Activated naive CD8-positive, alpha-beta T cell treated with anti-CD3 and anti-CD28 coated beads, Interleukin-2, amount 50 U/mL, for 24 hours (primary cell): ENCODE data around the gene ZFYVE28.

Experiments used
- ATAC-seq: fragments of 150-1000 bp; cut with Tn5 transposase; one replicate; pipeline ENCODE4 v1.10.0; 2021
- DNase-seq: peaks from one replicate; pipeline ENCODE4 v3.0.0; 2021
- H3K27ac Mint-ChIP-seq: one replicate; pipeline ENCODE4 v1.8.0; 2021; ENCODE audit warnings: mild to moderate bottlenecking, mixed read lengths
- H3K27me3 Mint-ChIP-seq: one replicate; pipeline ENCODE4 v1.8.0; 2021; ENCODE audit warnings: mixed read lengths
- H3K36me3 Mint-ChIP-seq: one replicate; pipeline ENCODE4 v1.8.0; 2021; ENCODE audit warnings: low read depth, mixed read lengths
- H3K4me1 Mint-ChIP-seq: one replicate; pipeline ENCODE4 v1.8.0; 2021; ENCODE audit warnings: mixed read lengths
- H3K4me3 Mint-ChIP-seq: one replicate; pipeline ENCODE4 v1.8.0; 2021; ENCODE audit warnings: mild to moderate bottlenecking, moderate library complexity, mixed read lengths
- H3K9me3 Mint-ChIP-seq: one replicate; pipeline ENCODE4 v1.8.0; 2021; ENCODE audit warnings: mixed read lengths

Gene ZFYVE28

DNA sequence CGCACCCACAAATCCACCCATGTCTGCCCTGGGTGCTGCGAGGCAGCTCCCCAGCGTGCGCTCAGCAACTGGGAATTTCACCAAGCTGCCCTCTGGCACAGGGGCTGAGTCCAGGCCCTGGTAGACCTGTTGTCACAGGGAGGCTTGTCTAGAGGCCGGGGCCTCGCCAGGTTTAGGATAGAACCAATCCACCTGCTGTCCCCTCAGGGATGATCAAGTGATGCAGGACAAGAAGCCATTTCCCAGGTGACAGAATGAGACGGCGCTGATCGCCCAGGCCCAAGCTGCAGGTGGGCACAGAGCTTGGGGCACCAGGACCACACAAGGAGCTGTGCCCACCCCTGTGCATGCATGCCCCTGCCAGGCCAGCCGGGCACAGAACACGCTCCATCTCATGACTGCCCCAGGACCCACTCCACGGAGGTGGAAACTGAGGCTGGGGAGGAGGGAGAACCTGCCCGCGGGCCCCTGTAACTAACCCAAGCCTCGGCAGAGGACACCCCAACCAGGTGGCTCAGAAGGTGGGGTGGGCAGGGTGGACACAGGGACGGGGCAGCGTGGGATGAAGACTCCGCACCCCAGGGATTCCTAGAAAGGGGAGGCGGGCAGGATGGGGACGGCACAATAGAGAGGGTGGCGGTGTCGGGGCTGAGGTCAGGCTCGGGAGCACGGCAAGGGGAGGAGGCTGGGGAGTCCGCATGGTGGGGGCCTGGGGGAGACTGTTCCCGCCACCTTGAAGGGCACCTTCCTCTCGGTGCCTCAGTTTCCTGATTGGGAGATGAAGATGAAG is 78.0 kb downstream of the ZFYVE28 start:
- Mint-ChIP-seq H3K9me3 (peaks cover 5% of the 10 kb centered on the region), H3K27me3 (no peaks in the 10 kb centered on the region), H3K4me1 (no peaks in the 10 kb centered on the region), H3K36me3 (peaks cover 3% of the 10 kb centered on the region), H3K4me3 (no peak overlapping the region), H3K27ac (no peak overlapping the region)
- DNase-seq (no peak), ATAC-seq (no peak)

DNA sequence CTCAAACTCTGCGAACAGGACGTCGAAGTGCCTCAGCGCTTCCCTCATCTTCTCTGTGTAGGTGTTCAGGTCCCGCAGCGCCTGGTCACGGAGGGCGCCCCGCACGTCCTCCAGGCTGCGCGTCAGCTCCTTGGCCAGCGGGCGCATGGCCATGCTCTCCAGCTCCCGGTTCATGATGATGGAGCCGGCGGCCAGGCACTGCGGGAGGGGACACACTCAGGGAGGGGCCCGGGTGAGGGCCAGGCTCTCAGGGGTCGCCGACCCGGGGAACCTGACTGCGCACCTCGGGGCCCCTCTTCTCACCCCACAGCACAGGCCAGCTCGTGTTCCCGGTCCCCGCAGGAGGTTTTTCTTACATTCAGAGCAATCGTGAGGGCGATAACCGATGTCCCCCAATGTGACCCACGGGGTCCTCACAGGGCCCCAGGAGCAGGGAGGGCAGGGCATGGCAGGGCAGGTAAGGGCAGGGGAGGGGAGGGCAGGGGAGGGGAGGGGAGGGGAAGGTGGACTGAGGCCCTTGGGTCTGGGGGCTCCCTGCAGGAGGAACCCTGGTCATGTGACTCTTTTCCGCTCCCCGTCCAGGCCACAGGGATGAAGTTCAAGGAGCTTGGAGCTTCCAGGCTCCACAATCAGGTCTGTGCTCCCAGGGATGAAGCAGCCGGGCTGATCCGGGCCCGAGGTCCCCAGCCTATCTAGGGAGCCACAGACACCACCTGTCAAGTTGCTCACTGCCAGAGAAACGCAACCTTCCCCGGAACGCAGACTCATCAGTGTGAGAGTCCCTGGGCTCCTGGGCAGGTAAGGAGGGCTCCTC is 78.8 kb downstream of the ZFYVE28 start:
- Mint-ChIP-seq H3K36me3 (no peaks in the 10 kb centered on the region), H3K9me3 (no peaks in the 10 kb centered on the region), H3K4me3 (no peak overlapping the region), H3K27me3 (no peaks in the 10 kb centered on the region), H3K27ac (no peak overlapping the region), H3K4me1 (no peaks in the 10 kb centered on the region)
- ATAC-seq (no peak), DNase-seq (no peak)

DNA sequence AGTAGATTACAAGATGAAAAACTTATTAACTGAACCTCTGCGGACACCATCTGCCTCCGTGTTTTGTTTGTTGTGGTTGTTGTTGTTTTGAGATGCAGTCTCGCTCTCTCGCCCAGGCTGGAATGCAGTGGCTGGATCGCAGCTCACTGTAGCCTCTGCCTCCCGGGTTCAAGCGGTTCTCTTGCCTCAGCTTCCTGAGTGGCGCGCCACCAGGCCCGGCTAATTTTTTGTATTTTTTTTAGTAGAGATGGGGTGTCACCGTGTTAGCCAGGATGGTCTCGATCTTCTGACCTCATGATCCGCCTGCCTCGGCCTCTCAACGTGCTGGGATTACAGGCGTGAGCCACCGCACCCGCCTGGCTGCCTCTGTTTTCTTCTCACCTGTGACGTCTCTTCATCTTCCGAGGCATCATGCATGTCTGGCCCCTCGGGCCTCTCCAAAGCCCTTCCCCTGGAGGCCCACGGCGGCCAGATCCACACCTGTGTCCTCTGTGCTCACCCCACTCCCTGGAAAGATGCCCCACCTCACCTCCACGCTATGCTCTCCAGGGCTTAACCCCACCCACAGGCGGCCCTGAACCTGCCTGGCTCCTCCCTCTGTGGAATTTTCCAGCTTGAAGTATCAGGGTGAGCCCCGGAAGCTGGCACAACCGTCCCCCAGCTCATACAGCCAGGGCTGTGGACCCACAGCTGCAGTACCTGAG is 79.5 kb downstream of the ZFYVE28 start:
- DNase-seq = no peak
- no peak for ATAC-seq
- no peak overlapping the region for H3K4me3 Mint-ChIP-seq
- no peaks in the 10 kb centered on the region for H3K36me3 Mint-ChIP-seq
- H3K27ac Mint-ChIP-seq = no peak overlapping the region
- no peaks in the 10 kb centered on the region for H3K9me3 Mint-ChIP-seq
- H3K27me3 Mint-ChIP-seq = no peaks in the 10 kb centered on the region
- no peaks in the 10 kb centered on the region for H3K4me1 Mint-ChIP-seq

DNA sequence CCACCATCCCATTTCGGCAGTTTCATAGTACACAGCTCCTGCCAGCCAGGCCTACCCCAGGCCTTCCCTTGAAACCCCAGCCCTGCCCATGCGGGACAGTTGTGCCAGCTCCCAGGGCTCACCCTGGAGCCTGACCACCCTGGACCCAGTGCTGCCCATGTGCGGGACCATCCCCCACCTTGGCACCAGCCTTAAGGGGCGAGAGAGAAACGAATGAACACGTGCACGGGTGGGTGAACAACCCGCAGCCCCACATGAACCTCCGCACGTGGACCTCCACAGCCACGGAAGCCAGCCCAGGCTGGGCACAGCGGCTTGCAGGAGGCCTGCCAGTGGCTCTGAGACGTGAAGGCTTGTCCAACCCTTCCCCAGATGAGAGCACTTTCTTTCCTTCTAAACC is 80.5 kb downstream of the ZFYVE28 start:
- ATAC-seq = peak; percentile 6
- Mint-ChIP-seq H3K27ac (no peak overlapping the region), H3K4me1 (no peaks in the 10 kb centered on the region)

DNA sequence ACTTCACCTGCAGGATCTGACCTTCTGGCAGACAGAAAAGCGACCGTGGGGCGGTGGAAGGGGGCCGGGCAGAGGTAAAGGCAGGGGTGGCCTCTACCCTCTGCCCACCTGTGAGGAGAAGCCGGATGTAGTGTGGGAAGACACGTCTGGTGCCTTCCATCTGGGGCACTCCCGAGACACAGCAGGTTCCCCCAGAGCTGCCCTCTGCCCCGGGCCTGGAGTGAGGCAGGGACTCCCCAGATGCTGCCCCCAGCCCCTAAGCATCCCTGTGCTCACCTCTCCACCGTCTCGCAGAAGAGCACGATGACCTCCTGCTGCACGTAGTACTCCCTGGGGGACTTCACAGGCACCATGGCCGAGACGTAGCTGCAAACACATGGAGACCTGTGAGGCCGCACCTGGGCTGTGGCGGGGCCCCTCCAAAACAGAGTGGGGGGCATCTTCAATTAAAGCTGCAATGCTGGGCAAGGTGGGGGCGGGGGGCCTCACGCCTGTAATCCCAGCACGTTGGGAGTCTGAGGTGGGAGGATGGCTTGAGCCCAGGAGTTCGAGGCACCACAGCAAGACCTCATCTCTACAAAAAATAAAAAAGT is 81.2 kb downstream of the ZFYVE28 start:
- ATAC-seq = no peak
- H3K27ac Mint-ChIP-seq = no peak overlapping the region
- no peaks in the 10 kb centered on the region for H3K36me3 Mint-ChIP-seq
- H3K4me1 Mint-ChIP-seq = no peaks in the 10 kb centered on the region
- no peak overlapping the region for H3K4me3 Mint-ChIP-seq
- H3K27me3 Mint-ChIP-seq = no peaks in the 10 kb centered on the region
- no peak for DNase-seq
- no peaks in the 10 kb centered on the region for H3K9me3 Mint-ChIP-seq

More for the DNA sequence above, 80.5 kb downstream of the ZFYVE28 start:
- Mint-ChIP-seq H3K4me3 (no peak overlapping the region), H3K9me3 (no peaks in the 10 kb centered on the region), H3K27me3 (no peaks in the 10 kb centered on the region), H3K36me3 (no peaks in the 10 kb centered on the region)
- DNase-seq = no peak

DNA sequence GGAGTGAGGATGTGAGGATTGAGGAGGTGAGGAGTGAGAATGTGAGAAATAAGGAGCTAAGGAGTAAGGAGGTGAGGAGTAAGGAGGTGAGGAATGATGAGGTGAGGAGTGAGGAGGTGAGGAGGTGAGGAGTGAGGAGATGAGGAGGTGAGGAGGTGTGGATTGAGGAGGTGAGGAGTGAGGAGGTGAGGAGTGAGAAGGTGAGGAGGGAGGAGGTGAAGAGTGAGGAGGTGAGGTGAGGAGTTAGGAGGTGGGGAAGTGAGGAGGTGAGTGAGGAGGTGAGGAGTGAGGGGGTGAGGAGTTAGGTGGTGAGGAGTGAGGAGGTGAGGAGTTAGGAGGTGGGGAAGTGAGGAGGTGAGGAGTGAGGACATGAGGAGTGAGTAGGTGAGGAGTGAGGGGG is 81.8 kb downstream of the ZFYVE28 start:
- no peaks in the 10 kb centered on the region for H3K36me3 Mint-ChIP-seq
- no peaks in the 10 kb centered on the region for H3K27me3 Mint-ChIP-seq
- DNase-seq (no peak), ATAC-seq (no peak)
- no peak overlapping the region for H3K4me3 Mint-ChIP-seq
- H3K27ac Mint-ChIP-seq = no peak overlapping the region
- no peaks in the 10 kb centered on the region for H3K9me3 Mint-ChIP-seq
- H3K4me1 Mint-ChIP-seq = no peaks in the 10 kb centered on the region

DNA sequence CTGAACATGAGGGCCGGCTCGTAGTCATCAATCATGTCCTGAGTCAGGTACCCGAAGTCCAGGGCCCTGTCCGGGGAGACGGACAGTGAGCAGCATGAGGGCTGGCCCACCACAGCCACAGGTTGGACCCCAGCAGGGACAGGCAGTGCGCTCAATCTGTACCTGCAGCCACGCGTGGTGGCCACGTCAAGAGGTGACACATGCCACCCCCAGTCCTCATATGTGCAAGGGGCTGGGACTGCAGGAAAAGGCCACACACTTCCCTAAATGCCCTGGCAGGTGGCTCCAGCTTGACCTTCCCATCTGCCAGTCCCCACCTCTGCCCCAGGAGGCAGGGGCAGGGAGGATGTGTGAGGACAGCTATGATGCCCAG is 82.7 kb downstream of the ZFYVE28 start:
- Mint-ChIP-seq H3K4me1 (no peaks in the 10 kb centered on the region), H3K4me3 (no peak overlapping the region), H3K9me3 (no peaks in the 10 kb centered on the region), H3K27me3 (no peaks in the 10 kb centered on the region), H3K27ac (no peak overlapping the region), H3K36me3 (no peaks in the 10 kb centered on the region)
- ATAC-seq (no peak), DNase-seq (no peak)

DNA sequence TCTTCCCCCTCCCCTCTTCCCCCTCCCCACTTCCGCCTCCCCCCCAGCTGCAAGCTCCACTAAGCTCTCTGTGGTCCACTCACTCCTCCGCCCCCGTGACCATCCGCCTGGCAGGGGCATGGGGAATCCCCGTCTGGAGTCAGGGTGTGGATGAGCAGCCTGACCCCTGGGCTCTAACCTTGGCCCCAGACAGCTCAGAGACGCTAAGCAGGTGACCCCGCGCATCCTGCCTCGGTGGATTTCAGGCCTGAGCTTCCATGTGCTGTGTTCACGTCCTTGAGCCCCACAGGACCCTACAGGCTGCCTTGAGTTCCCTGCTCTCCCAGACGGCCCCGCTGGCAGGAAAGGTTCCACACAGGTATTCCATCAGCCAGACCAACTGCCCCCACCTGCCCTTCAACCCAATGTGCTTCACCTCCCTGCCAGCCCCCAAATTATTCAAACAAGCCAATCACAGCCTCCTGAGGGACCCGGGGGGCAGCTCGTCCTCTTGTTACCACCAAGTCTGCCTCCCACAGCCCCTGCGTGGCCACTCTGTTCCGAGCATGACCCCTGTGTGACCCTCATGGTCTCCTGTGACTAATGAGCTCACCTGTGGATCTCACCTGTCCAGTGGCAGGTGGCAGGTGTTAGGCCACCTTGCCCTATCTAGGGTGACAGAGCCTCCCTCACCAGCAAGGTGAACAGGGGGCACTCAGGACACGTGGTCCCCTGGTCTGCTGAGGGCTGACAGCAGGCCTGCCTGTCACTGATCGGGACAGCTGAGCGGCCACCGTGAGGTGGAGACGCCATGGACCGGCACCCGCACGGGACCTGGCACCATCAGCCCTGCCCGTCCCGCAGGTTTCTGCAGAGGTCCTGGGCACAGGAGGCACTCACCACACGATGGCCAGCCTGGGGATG is 83.4 kb downstream of the ZFYVE28 start:
- no peak for DNase-seq
- Mint-ChIP-seq H3K27ac (no peak overlapping the region), H3K4me3 (no peak overlapping the region), H3K27me3 (no peaks in the 10 kb centered on the region), H3K9me3 (no peaks in the 10 kb centered on the region), H3K4me1 (no peaks in the 10 kb centered on the region), H3K36me3 (no peaks in the 10 kb centered on the region)
- ATAC-seq = no peak

DNA sequence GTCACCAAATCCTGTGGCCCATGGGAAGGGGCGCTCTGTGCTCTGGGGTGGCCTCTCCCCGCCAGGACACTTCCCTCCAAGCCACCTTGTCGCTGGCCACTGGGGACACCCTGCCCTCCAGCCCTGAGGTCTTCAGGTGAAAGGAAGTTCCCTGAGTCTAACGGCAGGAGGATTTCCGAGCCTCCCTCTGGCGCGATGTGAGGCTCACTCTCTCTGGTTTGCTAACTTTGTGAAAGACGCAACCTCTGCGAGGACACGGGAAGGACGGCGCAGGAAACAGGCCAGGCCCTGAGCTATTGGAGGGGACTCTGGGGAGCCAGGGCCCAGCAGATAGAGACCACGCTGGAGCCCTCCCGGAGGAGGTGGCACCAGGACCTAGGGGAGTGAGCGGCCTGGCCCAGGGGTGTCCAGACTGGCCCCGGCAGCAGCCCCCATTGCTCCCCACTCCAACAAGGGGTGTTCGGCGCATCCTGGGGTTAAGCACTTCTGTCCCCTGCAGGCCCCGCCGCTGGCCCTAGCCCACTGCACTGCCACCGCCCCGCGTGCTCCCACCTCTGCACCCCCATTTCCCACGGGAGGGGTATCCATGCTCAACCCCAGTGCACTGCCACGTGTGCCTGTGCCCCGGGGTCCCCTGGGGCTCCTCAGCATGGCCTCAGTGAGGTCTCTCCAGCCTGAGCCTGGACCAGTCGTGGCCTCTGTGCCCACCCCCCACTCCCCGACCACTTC is 84.4 kb downstream of the ZFYVE28 start:
- H3K4me1 Mint-ChIP-seq = no peaks in the 10 kb centered on the region
- no peak overlapping the region for H3K4me3 Mint-ChIP-seq
- DNase-seq (no peak), ATAC-seq (no peak)
- H3K36me3 Mint-ChIP-seq = peaks cover 2% of the 10 kb centered on the region
- H3K27ac Mint-ChIP-seq = no peak overlapping the region
- no peaks in the 10 kb centered on the region for H3K9me3 Mint-ChIP-seq
- no peaks in the 10 kb centered on the region for H3K27me3 Mint-ChIP-seq

DNA sequence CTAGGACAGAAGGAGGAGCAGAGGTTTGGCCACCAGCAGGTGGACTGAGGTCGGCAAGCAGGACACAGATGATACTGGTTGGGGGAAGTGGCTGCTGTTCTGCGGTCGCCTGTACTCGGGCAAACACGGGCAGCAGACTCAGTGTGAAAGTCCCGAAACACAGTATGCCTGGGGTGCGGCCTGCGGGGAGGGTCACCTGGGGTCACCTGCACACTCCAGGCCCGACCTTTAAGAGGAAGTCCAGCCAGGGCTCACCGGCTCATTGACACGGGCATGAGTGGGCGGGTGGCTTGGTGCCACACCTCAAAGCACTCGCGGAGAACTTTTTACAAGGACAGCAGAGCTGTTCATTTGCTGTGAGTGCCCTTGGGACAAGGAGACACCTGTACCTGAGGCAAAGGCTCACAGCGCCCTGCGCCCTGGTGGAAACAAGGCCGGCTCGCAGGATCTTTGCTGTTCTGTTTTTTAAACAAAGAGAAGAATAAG is 85.0 kb downstream of the ZFYVE28 start:
- no peaks in the 10 kb centered on the region for H3K4me1 Mint-ChIP-seq
- no peak overlapping the region for H3K4me3 Mint-ChIP-seq
- DNase-seq (no peak), ATAC-seq (no peak)
- H3K36me3 Mint-ChIP-seq = peaks cover 7% of the 10 kb centered on the region
- H3K9me3 Mint-ChIP-seq = peaks cover 4% of the 10 kb centered on the region
- H3K27ac Mint-ChIP-seq = no peak overlapping the region
- H3K27me3 Mint-ChIP-seq = no peaks in the 10 kb centered on the region

DNA sequence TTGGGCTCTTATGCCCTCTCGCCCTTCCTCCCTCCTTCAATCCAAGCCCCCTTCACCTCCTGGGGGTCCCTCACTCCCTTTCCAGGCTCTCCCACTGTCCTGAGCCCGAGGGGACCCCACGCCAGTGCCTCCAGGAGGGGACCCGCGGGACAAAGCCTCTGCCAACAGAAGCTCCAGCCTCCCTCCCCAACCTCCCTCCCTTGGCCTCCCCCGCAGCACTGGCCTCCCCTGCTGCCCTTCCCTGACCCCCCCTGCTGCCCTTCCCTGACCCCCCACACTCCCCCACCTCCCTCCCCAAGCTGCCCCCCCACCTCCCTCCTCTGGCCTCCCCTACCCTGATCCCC is 85.5 kb downstream of the ZFYVE28 start:
- no peak overlapping the region for H3K4me3 Mint-ChIP-seq
- H3K27ac Mint-ChIP-seq = no peak overlapping the region
- no peak for ATAC-seq
- no peak for DNase-seq
- H3K36me3 Mint-ChIP-seq = peaks cover 10% of the 10 kb centered on the region
- H3K4me1 Mint-ChIP-seq = no peaks in the 10 kb centered on the region
- H3K9me3 Mint-ChIP-seq = peaks cover 8% of the 10 kb centered on the region
- no peaks in the 10 kb centered on the region for H3K27me3 Mint-ChIP-seq

DNA sequence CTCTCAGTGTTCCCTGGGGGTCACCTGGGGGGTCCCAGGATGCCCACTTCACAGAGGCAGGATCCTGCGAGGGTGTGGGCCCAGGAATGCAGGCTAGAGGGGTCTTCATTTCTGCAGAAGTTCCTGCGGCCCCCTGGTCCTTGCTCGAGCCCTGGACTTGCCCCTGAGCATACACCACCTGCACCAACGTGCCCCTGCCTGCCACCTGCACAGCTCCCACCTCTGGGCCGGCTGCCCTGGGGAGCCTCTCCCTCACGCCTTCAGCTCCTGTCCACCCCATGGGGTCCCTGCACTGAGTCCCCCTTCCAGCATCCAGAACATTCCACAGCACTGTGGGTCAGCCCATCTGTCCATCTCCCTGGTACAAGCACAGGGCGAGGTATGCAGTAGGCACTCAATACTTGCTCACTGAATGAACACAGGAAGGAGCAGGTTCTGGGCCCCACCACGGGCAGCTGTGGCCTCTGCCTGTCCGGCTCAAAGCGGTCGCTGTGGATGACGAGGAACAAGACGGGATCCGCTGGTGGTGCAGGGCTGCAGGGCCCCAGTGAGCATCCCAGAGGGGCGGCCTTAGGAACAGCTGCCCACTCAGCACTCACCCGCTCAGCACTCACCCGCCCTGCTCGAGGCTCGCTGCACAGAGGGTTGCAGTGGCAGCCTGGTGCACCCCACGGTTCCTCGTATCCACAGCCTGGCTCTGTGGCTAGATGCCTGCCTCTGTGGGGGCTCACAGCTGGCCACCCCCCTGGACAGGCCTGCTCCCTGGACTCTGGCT is 86.1 kb downstream of the ZFYVE28 start:
- H3K4me1 Mint-ChIP-seq = no peaks in the 10 kb centered on the region
- peaks cover 14% of the 10 kb centered on the region for H3K9me3 Mint-ChIP-seq
- H3K27ac Mint-ChIP-seq = no peak overlapping the region
- no peaks in the 10 kb centered on the region for H3K27me3 Mint-ChIP-seq
- peaks cover 10% of the 10 kb centered on the region for H3K36me3 Mint-ChIP-seq
- H3K4me3 Mint-ChIP-seq = no peak overlapping the region
- DNase-seq = no peak
- no peak for ATAC-seq
